CD14-positive monocyte (primary cell): ENCODE results near the gene ALDH7A1. TPM values are rescaled to one million over a fixed set of nuclear protein-coding genes. Genes with fewer than 3 reads are reported as not detected.

Experiments
- DNase-seq, 3 donors: peaks; one replicate each; pipeline ENCODE4 v3.0.0-alpha.2; 2011 to 2022
- H2AFZ ChIP-seq: 2 replicates; pipeline ENCODE4 v1.6.0; 2012; ENCODE audit warnings: mild to moderate bottlenecking, low read depth, low read length, inconsistent platforms; ENCODE audit not compliant: insufficient read depth, poor library complexity, severe bottlenecking
- H3K27ac ChIP-seq, 2 donors: 1 replicate in 1 of 2; 2 replicates in 1 of 2; pipeline ENCODE4 v1.5.1; 2012 to 2013; ENCODE audit warnings: low read length in 2 of 2, control low read depth in 1 of 2, inconsistent platforms in 1 of 2, low read depth in 1 of 2, mild to moderate bottlenecking in 1 of 2
- H3K27me3 ChIP-seq, 2 donors: one replicate each; pipeline versions ENCODE4 v1.6.0 to v1.6.1; 2011 to 2013; ENCODE audit warnings: low read length in 2 of 2; ENCODE audit not compliant: control insufficient read depth in 2 of 2, insufficient read depth in 2 of 2
- H3K36me3 ChIP-seq, 2 donors: replicated peaks in 1 of 2; 1 replicate in 1 of 2; 2 replicates in 1 of 2; pipeline versions ENCODE4 v1.5.1 to v1.6.1; 2012 to 2013; ENCODE audit warnings: low read length in 2 of 2, control low read depth in 1 of 2, inconsistent platforms in 1 of 2, mild to moderate bottlenecking in 1 of 2; ENCODE audit not compliant: insufficient read depth in 2 of 2, control insufficient read depth in 1 of 2
- H3K4me1 ChIP-seq, 2 donors: 1 replicate in 1 of 2; 2 replicates in 1 of 2; pipeline versions ENCODE4 v1.5.1 to v1.6.1; 2012 to 2013; ENCODE audit warnings: low read length in 2 of 2, control low read depth in 1 of 2, inconsistent platforms in 1 of 2, mild to moderate bottlenecking in 1 of 2, moderate library complexity in 1 of 2; ENCODE audit not compliant: insufficient read depth in 2 of 2, control insufficient read depth in 1 of 2
- H3K4me2 ChIP-seq: replicated peaks from 2 replicates; pipeline ENCODE3; 2012; ENCODE audit warnings: low read length, moderate library complexity, mild to moderate bottlenecking; ENCODE audit not compliant: poor library complexity, severe bottlenecking; ENCODE audit errors: extremely low read depth
- H3K4me3 ChIP-seq, 3 experiments: fragments of 200-600 bp in 1 of 3; sonication (generic) in 1 of 3; replicated peaks in 1 of 3; 1 replicate in 2 of 3; 2 replicates in 1 of 3; pipeline ENCODE4 v1.5.1; 2011 to 2013; ENCODE audit warnings: low read length in 3 of 3, mild to moderate bottlenecking in 3 of 3, control low read depth in 2 of 3, low read depth in 2 of 3, inconsistent platforms in 1 of 3, moderate library complexity in 1 of 3
- H3K79me2 ChIP-seq: 2 replicates; pipeline ENCODE4 v1.6.0; 2012; ENCODE audit warnings: mild to moderate bottlenecking, control low read depth, inconsistent platforms, low read length, moderate library complexity; ENCODE audit not compliant: insufficient read depth
- H3K9ac ChIP-seq: 2 replicates; pipeline ENCODE4 v1.6.0; 2017; ENCODE audit warnings: low read length, mild to moderate bottlenecking; ENCODE audit not compliant: insufficient read depth, poor library complexity, severe bottlenecking
- H3K9me3 ChIP-seq, 2 donors: replicated peaks in 1 of 2; 1 replicate in 1 of 2; 2 replicates in 1 of 2; pipeline versions ENCODE4 v1.5.1 to v1.6.1; 2012 to 2013; ENCODE audit warnings: low read length in 2 of 2, control low read depth in 1 of 2; ENCODE audit not compliant: control insufficient read depth in 1 of 2, insufficient read depth in 1 of 2
- H4K20me1 ChIP-seq: 2 replicates; pipeline ENCODE4 v1.6.0; 2012; ENCODE audit warnings: mild to moderate bottlenecking, low read length, control low read depth, moderate library complexity; ENCODE audit not compliant: insufficient read depth
- H3K27ac Mint-ChIP-seq, 7 donors: one replicate each; pipeline ENCODE4 v1.8.0; 2020; ENCODE audit warnings: mild to moderate bottlenecking in 7 of 7, mixed read lengths in 7 of 7, moderate library complexity in 6 of 7, inconsistent platforms in 2 of 7
- H3K27me3 Mint-ChIP-seq, 3 donors: one replicate each; pipeline ENCODE4 v1.8.0; 2021 to 2022; ENCODE audit warnings: low read depth in 3 of 3, mild to moderate bottlenecking in 3 of 3, mixed read lengths in 3 of 3, moderate library complexity in 3 of 3, inconsistent platforms in 1 of 3
- H3K36me3 Mint-ChIP-seq, 2 donors: one replicate each; pipeline ENCODE4 v1.8.0; 2020; ENCODE audit warnings: mixed read lengths in 2 of 2, inconsistent platforms in 1 of 2, mild to moderate bottlenecking in 1 of 2
- H3K4me1 Mint-ChIP-seq: one replicate; pipeline ENCODE4 v1.8.0; 2020; ENCODE audit warnings: mild to moderate bottlenecking, mixed read lengths
- H3K4me3 Mint-ChIP-seq, 2 donors: one replicate each; pipeline ENCODE4 v1.8.0; 2020; ENCODE audit warnings: mild to moderate bottlenecking in 2 of 2, mixed read lengths in 2 of 2, moderate library complexity in 1 of 2
- H3K9me3 Mint-ChIP-seq, 7 donors: one replicate each; pipeline ENCODE4 v1.8.0; 2020 to 2022; ENCODE audit warnings: mixed read lengths in 7 of 7, mild to moderate bottlenecking in 6 of 7, moderate library complexity in 6 of 7, inconsistent platforms in 2 of 7
- CTCF ChIP-seq: fragments of 200-600 bp; IDR thresholded peaks from one replicate; pipeline ENCODE4 v1.8.0; 2022; ENCODE audit warnings: antibody characterized with exemption, mild to moderate bottlenecking
- WGBS: methylation state at CpG from one replicate; pipeline ENCODE4 v1.1.5; 2013; ENCODE audit warnings: missing lambda C conversion rate; ENCODE audit not compliant: insufficient coverage; 5-methylcytosine and 5-hydroxymethylcytosine counted together
- intact Hi-C, 2 donors: fragments of 100-400 bp; cut with micrococcal nuclease; formaldehyde crosslinking; loops; one replicate each; pipeline versions ENCODE4 v1.15.0 to v1.15.1; 2023
- polyA plus RNA-seq, 3 donors: library from polyadenylated mRNA; depleted of rRNA in 1 of 3; unstranded in 2 of 3; stranded (reverse) in 1 of 3; fragments of 300-500 nt in 2 of 3; fragments of >200 nt in 1 of 3; fragmentation: Illumina TruSeq in 2 of 3; gene quantifications; 1 replicate in 2 of 3; 2 replicates in 1 of 3; pipeline ENCODE4 v1.2.3, GENCODE V29; 2012 to 2021
- small RNA-seq: library from RNA; depleted of rRNA; stranded (forward); fragments of <200 nt; gene quantifications from one replicate; pipeline ENCODE3, GENCODE V24; 2012; ENCODE audit warnings: low read depth; ENCODE audit not compliant: insufficient read length

ALDH7A1 gene
- polyA plus RNA-seq, 3 donors, result 0.44 to 0.67 (median 0.59) TPM

- no peak overlapping the region for H3K4me3 ChIP-seq
Measured at GRCh38 chr5:126482591-126482990, 112.4 kb downstream of the ALDH7A1 start.

DNA sequence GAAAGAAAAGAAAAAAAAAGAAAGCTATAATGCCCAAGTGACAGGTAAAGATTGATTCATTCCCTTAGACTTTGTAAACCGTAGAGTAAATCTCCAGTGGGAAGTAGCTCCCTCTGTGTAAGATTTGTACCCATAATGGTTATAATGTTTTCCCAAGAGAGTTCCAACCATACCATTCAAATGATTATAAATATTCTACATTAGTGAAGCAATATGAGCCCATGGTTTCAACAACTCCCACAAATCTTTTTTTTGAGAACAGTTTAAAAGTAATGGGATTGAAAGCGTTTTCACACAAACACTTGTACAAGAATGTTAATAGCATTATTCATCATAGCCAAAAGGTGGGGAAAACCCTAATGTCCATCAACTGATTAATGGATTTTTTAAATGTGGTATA lies 113.8 kb downstream of the ALDH7A1 start:
- H3K79me2 ChIP-seq, result no peaks in the 10 kb centered on the region
- no peak overlapping the region for H3K4me2 ChIP-seq
- H3K27me3 Mint-ChIP-seq, result no peaks in the 10 kb centered on the region
- WGBS, result no CpG with 5 or more reads among the region's 2 CpGs
- H3K4me3 ChIP-seq, result no peak overlapping the region
- intact Hi-C loops, result no loop called here
- no peak overlapping the region for H3K27ac ChIP-seq
- no peak overlapping the region for H3K4me3 Mint-ChIP-seq
- no peaks in the 10 kb centered on the region for H3K9me3 Mint-ChIP-seq
- no peaks in the 10 kb centered on the region for H3K9me3 ChIP-seq
- no peak overlapping the region for H3K27ac Mint-ChIP-seq
- peaks cover 0 to 2% of the 10 kb centered on the region in 2 donors for H3K36me3 ChIP-seq
- peaks cover 4 to 16% of the 10 kb centered on the region in 2 donors for H3K36me3 Mint-ChIP-seq
- H3K9ac ChIP-seq, result no peak overlapping the region
- no peak overlapping the region for H2AFZ ChIP-seq
- no peak for TF ChIP-seq CTCF
- H3K4me1 Mint-ChIP-seq, result no peaks in the 10 kb centered on the region
- no peaks in the 10 kb centered on the region for H3K27me3 ChIP-seq
- no peaks in the 10 kb centered on the region for H4K20me1 ChIP-seq
- no peak for DNase-seq
- H3K4me1 ChIP-seq, result no peaks in the 10 kb centered on the region

More at GRCh38 chr5:126482591-126482990, 112.4 kb downstream of the ALDH7A1 start:
- no peak overlapping the region for H2AFZ ChIP-seq
- Mint-ChIP-seq H3K27ac (no peak overlapping the region), H3K27me3 (no peaks in the 10 kb centered on the region), H3K9me3 (no peaks in the 10 kb centered on the region), H3K4me1 (no peaks in the 10 kb centered on the region), H3K4me3 (no peak overlapping the region), H3K36me3 (peaks cover 4 to 15% of the 10 kb centered on the region in 2 donors)
- no peak for DNase-seq
- no peaks in the 10 kb centered on the region for H3K9me3 ChIP-seq
- H3K27ac ChIP-seq, result no peak overlapping the region
- no peaks in the 10 kb centered on the region for H3K79me2 ChIP-seq
- peaks cover 0 to 2% of the 10 kb centered on the region in 2 donors for H3K36me3 ChIP-seq
- no peak overlapping the region for H3K9ac ChIP-seq
- no peaks in the 10 kb centered on the region for H4K20me1 ChIP-seq
- WGBS, result no CpG with 5 or more reads among the region's 1 CpG
- intact Hi-C loops, result no loop called here
- H3K4me2 ChIP-seq, result no peak overlapping the region
- no peaks in the 10 kb centered on the region for H3K4me1 ChIP-seq
- H3K27me3 ChIP-seq, result no peaks in the 10 kb centered on the region
- no peak for TF ChIP-seq CTCF

Small RNA genes within 50 kb of the gene (small RNA-seq; reads per million reads assigned to genes)
- gene RNU6-290P, result not detected

Other genes starting within 250 kb of the ALDH7A1 start
- 1 to 10 TPM in 2 of 3 donors, under 1 TPM in 1; 0.79 to 1.2 (median 1.1) TPM for gene GRAMD2B, start 171.8 kb downstream of the ALDH7A1 start, polyA plus RNA-seq
- 10 to 100 TPM in 2 of 3 donors, 1 to 10 TPM in 1; 4.8 to 37.6 (median 19.3) TPM for gene PHAX, start 5.7 kb upstream of the ALDH7A1 start, polyA plus RNA-seq
- gene LMNB1, start 181.9 kb upstream of the ALDH7A1 start, polyA plus RNA-seq, result 10 to 100 TPM; 18.0 to 33.0 (median 28.2) TPM